Sigmoid colon (tissue), 7 donors: ENCODE results near the gene CDH3. TPM values are rescaled to one million over a fixed set of nuclear protein-coding genes. Genes with fewer than 3 reads are reported as not detected.
A peak's percentile ranks its signal among the peaks of the same experiment; 100 is the strongest.

Source experiments
- DNase-seq: peaks from one replicate; pipeline ENCODE4 v3.0.0-alpha.2; 2019
- H3K27ac ChIP-seq, 4 donors: fragments of 200-600 bp; sonication (generic); one replicate each; pipeline ENCODE4 v1.5.1; 2016 to 2019; ENCODE audit warnings: mild to moderate bottlenecking in 1 of 4
- H3K27me3 ChIP-seq, 3 donors: fragments of 200-600 bp; sonication (generic); one replicate each; pipeline ENCODE4 v1.5.1; 2019; ENCODE audit warnings: mild to moderate bottlenecking in 1 of 3
- H3K36me3 ChIP-seq, 4 donors: fragments of 200-600 bp; sonication (generic); one replicate each; pipeline ENCODE4 v1.5.1; 2016 to 2019
- H3K4me1 ChIP-seq, 4 donors: fragments of 200-600 bp; sonication (generic); one replicate each; pipeline ENCODE4 v1.5.1; 2017 to 2019
- H3K4me3 ChIP-seq, 4 donors: fragments of 200-600 bp; sonication (generic); one replicate each; pipeline ENCODE4 v1.5.1; 2017 to 2019; ENCODE audit warnings: mild to moderate bottlenecking in 2 of 4, moderate library complexity in 1 of 4
- H3K9me3 ChIP-seq, 4 donors: fragments of 200-600 bp in 3 of 4; sonication (generic) in 3 of 4; one replicate each; pipeline versions ENCODE4 v1.5.1 to v1.6.1; 2013 to 2019
- CTCF ChIP-seq, 4 experiments: fragments of 450-650 bp in 3 of 4; fragments of 200-600 bp in 1 of 4; IDR thresholded peaks; one replicate each; pipeline ENCODE4 v1.5.1; 2016 to 2019; ENCODE audit warnings: antibody characterized with exemption in 4 of 4, mild to moderate bottlenecking in 3 of 4, moderate library complexity in 2 of 4
- EP300 ChIP-seq, 4 donors: sonication (generic); formaldehyde crosslinking; IDR thresholded peaks; one replicate each; pipeline ENCODE4 v1.6.1; 2017; ENCODE audit warnings: antibody characterized with exemption in 4 of 4
- POLR2A ChIP-seq, 2 donors: fragments of 450-650 bp; IDR thresholded peaks; one replicate each; pipeline ENCODE4 v1.6.1; 2016; ENCODE audit warnings: antibody characterized with exemption in 2 of 2, mild to moderate bottlenecking in 2 of 2, moderate library complexity in 2 of 2
- POLR2AphosphoS5 ChIP-seq, 4 donors: sonication (generic); formaldehyde crosslinking; IDR thresholded peaks; one replicate each; pipeline ENCODE4 v1.6.1; 2017; ENCODE audit warnings: antibody characterized with exemption in 4 of 4
- WGBS, 2 donors: extraction: QIAGEN DNeasy Blood & Tissue Kit; methylation state at CpG; one replicate each; pipeline ENCODE4 v1.1.7; 2013; 5-methylcytosine and 5-hydroxymethylcytosine counted together
- intact Hi-C: fragments of 100-400 bp; cut with DNase I; formaldehyde crosslinking; loops from one replicate; pipeline ENCODE4 v1.15.1; 2023
- polyA plus RNA-seq, 3 donors: library from polyadenylated mRNA; stranded (reverse); fragments of 200-250 nt; gene quantifications; one replicate each; pipeline ENCODE4 v1.2.3, GENCODE V29; 2013
- total RNA-seq, 4 donors: library from RNA; depleted of rRNA; stranded (reverse); fragments of >200 nt; gene quantifications; one replicate each; pipeline ENCODE4 v1.1.0, GENCODE V29; 2016
- donor health status: healthy with polysubstance abuse.
- donor health status: Bipolar disorder and iron deficiency.
- donor health status: healthy.

CDH3 gene
- total and polyA plus RNA-seq, 7 donors = under 0.01 to 4.9 (median 1.5) TPM; not detected in 3

- no peak for DNase-seq
Measured at GRCh38 chr16:68700120-68700519, 55.0 kb downstream of the CDH3 start.

GRCh38 chr16:68700831-68701230, 55.7 kb downstream of the CDH3 start:
- TF ChIP-seq POLR2A (IDR thresholded peaks at IDR 0.05) = no peak
- intact Hi-C loops = loop anchor here (5.0 to 10.0 kb wide), 3 partner anchors 144 to 414 kb away; partner anchors contain the start of gene TANGO6
- no peak overlapping the region for H3K27ac ChIP-seq

More at GRCh38 chr16:68700120-68700519, 55.0 kb downstream of the CDH3 start:
- H3K27ac ChIP-seq = no peak overlapping the region
- WGBS, 2 donors = 67 to 74% methylated on average over 6 of the region's 6 CpGs
- H3K4me3 ChIP-seq = no peak overlapping the region
- H3K27me3 ChIP-seq = no peaks in the 10 kb centered on the region
- intact Hi-C loops = loop anchor here (5.0 to 10.0 kb wide), 3 partner anchors 145 to 415 kb away; partner anchors contain the start of gene TANGO6
- TF ChIP-seq CTCF (IDR thresholded peaks at IDR 0.05) (no peak), POLR2A (IDR thresholded peaks at IDR 0.05) (no peak), EP300 (IDR thresholded peaks at IDR 0.05) (no peak)
- H3K4me1 ChIP-seq = no peaks in the 10 kb centered on the region
- H3K36me3 ChIP-seq = no peaks in the 10 kb centered on the region
- no peaks in the 10 kb centered on the region for H3K9me3 ChIP-seq

GRCh38 chr16:68704232-68704867, 59.2 kb downstream of the CDH3 start:
- Histone ChIP-seq H3K27ac (no peak overlapping the region), H3K9me3 (no peaks in the 10 kb centered on the region), H3K4me1 (no peaks in the 10 kb centered on the region), H3K27me3 (no peaks in the 10 kb centered on the region), H3K36me3 (no peaks in the 10 kb centered on the region), H3K4me3 (no peak overlapping the region)
- DNase-seq = no peak
- TF ChIP-seq POLR2A (IDR thresholded peaks at IDR 0.05) (no peak), CTCF (IDR thresholded peaks at IDR 0.05) (peak in 3 of 4 experiments; percentile 58 to 79 (median 60))
- intact Hi-C loops = loop anchor here (1.0 to 10.0 kb wide), 4 partner anchors 96 to 410 kb away; partner anchors contain the start of gene TANGO6
- 32 to 42% methylated on average over 15 of the region's 15 CpGs for WGBS, 2 donors

More at GRCh38 chr16:68700831-68701230, 55.7 kb downstream of the CDH3 start:
- 91 to 92% methylated on average over 5 of the region's 5 CpGs for WGBS, 2 donors
- DNase-seq = no peak
- Histone ChIP-seq H3K4me3 (no peak overlapping the region), H3K4me1 (no peaks in the 10 kb centered on the region), H3K9me3 (no peaks in the 10 kb centered on the region), H3K36me3 (no peaks in the 10 kb centered on the region), H3K27me3 (no peaks in the 10 kb centered on the region)

GRCh38 chr16:68707340-68708152, 62.4 kb downstream of the CDH3 start:
- WGBS, 2 donors = 38 to 71% methylated on average over 27 of the region's 27 CpGs
- intact Hi-C loops = loop anchor here (10.0 kb wide), 2 partner anchors 137 to 407 kb away; partner anchors contain the start of gene TANGO6
- no peaks in the 10 kb centered on the region for H3K36me3 ChIP-seq
- TF ChIP-seq EP300 (IDR thresholded peaks at IDR 0.05) (no peak), POLR2A (IDR thresholded peaks at IDR 0.05) (no peak), CTCF (IDR thresholded peaks at IDR 0.05) (no peak), POLR2AphosphoS5 (IDR thresholded peaks at IDR 0.05) (no peak)
- no peak overlapping the region for H3K27ac ChIP-seq
- no peaks in the 10 kb centered on the region for H3K4me1 ChIP-seq
- H3K9me3 ChIP-seq = no peaks in the 10 kb centered on the region
- no peak for DNase-seq
- H3K4me3 ChIP-seq = no peak overlapping the region
- H3K27me3 ChIP-seq = peaks cover 0 to 8% (median 7%) of the 10 kb centered on the region in 3 donors

GRCh38 chr16:68710211-68710610, 65.1 kb downstream of the CDH3 start:
- H3K27me3 ChIP-seq = peaks cover 0 to 8% (median 7%) of the 10 kb centered on the region in 3 donors
- DNase-seq = no peak
- H3K9me3 ChIP-seq = no peaks in the 10 kb centered on the region
- intact Hi-C loops = no loop called here
- TF ChIP-seq EP300 (IDR thresholded peaks at IDR 0.05) (no peak), POLR2AphosphoS5 (IDR thresholded peaks at IDR 0.05) (no peak), CTCF (IDR thresholded peaks at IDR 0.05) (no peak), POLR2A (IDR thresholded peaks at IDR 0.05) (no peak)
- no peaks in the 10 kb centered on the region for H3K4me1 ChIP-seq
- WGBS, 2 donors = 90 to 96% methylated on average over 5 of the region's 5 CpGs
- H3K4me3 ChIP-seq = no peak overlapping the region
- no peak overlapping the region for H3K27ac ChIP-seq
- no peaks in the 10 kb centered on the region for H3K36me3 ChIP-seq
